Cerebellar nuclear complex (tissue), 1 donor: ENCODE results near the gene EPB41L2.

Experiments used
- DNase-seq, 2 experiments: peaks; one replicate each; lab custom pipeline; 2025; lab: John Stamatoyannopoulos, UW

The EPB41L2 gene

DNA sequence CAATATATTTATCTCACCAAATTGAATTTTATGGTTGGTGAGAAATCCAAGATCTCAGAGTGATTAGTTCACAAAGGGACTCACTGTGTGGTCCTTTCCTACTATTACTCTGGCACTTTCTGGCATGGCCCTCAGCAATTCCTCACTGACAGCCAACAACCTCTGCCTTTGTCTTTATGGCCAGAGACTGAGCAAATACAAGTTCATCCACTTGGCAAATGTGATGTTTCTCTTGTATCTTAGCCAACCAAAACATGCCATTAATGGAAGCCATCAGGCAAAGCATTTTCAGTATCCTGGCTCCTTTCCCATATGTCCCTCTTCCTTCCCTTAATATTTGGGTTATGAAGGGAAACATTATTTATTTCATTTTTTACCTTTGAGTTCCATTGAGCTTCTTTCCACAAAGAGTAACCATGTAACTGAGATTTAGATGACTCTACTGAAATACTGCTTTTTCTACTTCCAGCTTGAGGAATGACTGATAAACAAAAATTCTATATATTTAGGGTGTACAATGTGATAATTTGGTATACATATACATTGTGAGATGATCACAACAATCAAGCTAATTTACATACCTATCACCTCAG is 266.6 kb downstream of the EPB41L2 start:
- DNase-seq: no peak

DNA sequence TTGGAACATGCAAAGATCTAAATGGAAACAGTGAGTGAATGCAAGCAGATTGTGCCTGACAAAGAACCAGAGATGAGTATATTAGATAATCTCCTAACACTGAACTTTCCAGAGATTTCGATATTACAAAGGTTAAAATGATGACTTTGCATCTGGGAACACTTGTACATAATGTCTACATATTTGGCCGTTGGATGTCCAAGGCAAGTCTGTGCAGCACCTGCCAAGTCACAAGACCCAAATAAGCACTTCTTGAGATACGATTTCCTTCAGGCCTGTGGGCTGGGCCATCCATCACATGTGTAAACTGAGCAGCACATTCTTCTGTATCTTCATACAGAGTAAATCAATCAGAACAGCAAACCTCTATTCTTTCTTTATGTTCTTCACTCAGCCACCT is 268.3 kb downstream of the EPB41L2 start:
- no peak for DNase-seq

DNA sequence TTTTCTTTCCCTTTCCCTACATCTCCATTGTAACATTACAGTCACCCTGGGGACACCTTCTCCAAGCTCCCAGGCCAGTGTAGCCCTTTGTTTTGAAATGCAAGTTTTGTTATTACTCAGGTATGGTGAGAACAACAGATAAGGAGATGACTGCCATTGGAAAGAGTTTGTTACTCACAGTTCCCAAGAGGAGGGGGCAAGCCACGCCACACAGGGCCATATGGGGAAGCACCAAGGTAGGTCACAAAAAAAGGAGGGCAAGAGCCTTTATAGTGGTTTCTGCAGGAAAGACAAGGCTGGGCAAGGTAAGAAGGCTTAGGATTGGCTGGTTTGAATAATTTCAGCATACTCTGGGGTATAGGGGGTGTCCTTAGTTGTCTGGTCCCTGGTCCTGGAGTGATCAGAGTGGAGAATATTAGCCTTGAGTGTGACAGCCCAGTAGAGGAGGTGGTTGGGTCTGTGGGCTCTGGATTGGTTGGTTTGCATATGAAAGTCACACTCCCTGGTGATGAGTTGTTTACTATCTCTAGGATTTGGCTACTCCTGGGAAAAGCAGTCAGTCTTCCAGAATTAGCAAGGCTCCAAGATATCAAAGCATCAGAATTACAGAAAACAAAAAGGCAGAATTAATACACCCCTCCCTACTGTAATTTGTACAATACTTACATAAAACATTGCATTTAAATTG is 268.9 kb downstream of the EPB41L2 start:
- DNase-seq: no peak
